Stimulated activated CD4-positive, alpha-beta T cell treated with anti-CD3 and anti-CD28 coated beads, Interleukin-1b, Interleukin-23, amount 100 ng/mL, for 24 hours (primary cell): ENCODE results near the gene ARL4D.
"Not testable (repeated sequence)": the region's sequence is repeated elsewhere in the genome, so short reads cannot be mapped to it uniquely, and the experiment has no call there.

Experiments
- DNase-seq, 4 experiments: peaks; one replicate each; pipeline ENCODE4 v3.0.0-alpha.2; 2020; ENCODE audit warnings: low read depth in 4 of 4, low spot score in 1 of 4

The ARL4D gene, protein sequence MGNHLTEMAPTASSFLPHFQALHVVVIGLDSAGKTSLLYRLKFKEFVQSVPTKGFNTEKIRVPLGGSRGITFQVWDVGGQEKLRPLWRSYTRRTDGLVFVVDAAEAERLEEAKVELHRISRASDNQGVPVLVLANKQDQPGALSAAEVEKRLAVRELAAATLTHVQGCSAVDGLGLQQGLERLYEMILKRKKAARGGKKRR

DNA sequence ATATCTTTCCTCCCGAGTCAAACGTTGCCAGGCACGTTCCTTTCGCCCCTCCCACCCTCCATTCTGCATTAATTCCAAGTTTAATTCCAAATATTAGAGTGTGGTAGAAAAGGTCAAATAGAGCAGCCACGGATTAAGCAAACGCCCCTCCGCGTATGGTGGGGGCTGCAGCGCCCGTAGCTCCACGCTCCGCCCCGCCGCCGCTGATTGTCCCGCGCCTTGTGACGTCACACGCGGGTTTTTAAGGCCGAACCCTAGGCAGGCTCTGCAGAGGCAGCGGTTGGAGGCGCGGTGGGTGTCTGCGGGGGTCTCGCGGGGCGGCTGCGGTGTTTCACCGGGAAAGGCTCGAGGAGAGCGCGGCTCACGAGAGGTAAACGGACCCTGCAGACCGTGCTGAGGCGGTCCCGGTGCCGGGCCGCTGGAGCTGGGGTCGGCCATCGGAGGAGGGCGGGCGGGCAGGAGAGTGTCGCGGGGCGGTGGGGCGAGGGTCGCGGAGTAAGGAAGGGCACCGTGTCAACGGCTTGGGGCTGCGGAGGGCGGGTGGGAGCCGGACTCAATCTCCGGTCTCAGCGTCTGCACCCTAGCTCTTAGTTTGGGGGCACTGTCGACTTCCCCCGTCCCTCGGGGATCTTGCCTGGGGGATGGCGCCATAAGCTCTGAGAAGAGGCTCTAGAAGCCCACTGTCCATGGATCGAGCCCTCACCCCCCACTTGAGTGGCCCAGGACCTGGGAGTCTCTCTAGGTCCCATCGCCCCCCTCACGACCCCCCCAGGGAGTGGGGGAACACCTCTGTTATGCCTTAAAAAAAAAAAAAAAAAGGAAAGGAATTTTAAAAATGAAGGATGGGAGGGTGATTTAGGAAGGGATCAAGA is at the start of gene ARL4D:
ARL4D (plus strand) TSS at position 270 of the 872 bp plus-strand sequence. CDS start 740 bp downstream, outside the sequence.
- DNase-seq = peak; percentile 63 to 75 (median 71)

DNA sequence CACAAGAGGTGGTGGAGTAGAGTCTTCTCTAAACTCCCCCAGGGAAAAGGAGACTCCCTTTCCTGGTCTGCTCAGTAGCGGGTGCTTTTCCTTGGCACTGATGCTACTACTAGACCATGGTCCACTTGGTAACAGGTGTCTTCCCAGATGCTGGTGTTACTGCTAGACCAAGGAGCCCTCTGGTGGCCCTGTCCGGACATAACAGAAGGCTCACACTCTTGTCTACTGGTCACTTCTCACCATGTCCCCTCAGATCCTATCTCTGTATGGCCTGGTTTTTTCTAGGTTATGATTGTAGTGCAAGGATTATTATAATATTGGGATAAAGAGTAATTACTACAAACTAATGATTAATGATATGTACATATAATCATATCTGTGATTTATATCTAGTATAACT is 49.7 kb upstream of the ARL4D start:
- DNase-seq = no peak

DNA sequence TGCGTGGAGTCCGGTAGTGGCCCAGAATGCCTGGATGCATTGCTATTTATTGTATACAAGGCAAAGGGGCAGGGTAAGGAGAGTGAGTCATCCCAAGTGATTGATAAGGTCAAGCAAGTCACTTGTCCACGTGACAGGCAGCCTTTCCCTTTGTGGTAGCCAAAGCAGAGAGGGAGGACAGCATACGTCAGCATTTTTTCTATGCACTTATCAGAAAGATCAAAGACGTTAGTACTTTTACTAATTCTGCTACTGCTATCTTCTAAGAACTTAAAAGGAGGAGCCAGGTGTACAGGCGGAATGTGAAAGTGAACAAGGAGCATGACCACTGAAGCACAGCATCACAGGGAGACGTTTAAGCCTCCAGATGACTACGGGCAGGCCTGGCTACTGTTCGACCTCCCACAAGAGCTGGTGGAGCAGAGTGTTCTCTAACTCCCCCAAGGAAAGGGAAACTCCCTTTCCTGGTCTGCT is 47.9 kb upstream of the ARL4D start:
- no peak for DNase-seq

DNA sequence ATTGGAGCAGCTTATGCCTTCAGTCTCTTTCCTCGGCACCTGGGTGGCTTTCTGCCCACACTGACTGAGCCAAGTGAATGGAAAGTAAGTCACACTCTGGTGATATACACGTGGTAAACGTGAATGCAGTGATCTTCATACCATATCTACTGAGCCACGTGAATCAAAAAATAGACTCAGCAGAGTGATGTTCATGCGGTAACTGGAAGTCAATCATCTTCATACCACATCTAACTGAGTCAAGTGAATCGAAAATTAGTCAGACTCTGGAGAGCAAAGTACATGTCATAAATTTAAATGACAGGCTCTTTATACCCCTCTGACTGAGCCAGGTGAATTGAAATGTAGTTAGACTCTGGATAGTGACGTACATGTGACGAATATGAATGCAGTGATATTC is 47.1 kb upstream of the ARL4D start:
- no peak for DNase-seq

GRCh38 chr17:43352579-43353331 is 46.0 kb upstream of the ARL4D start:
- DNase-seq = no peak

DNA sequence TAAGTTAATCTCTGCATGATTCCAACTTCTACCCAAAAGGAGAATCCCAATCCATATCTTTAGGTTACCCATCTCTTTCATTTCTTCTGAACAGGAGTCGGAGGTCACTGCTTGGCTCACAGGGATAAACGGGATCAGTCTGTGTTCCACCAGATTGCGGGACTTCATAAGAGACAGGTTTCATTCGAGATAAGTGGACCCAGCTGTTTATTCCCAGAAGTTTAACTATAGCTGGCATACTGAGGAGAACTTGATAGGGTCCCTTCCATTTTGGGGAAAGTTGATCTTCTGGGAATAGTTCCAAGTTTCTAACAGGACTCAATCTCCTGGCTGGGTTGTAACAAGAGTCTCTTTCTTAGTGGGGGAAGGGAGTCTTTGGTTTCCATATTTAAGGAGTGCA is 45.4 kb upstream of the ARL4D start:
- no peak for DNase-seq

- DNase-seq = no peak
Observed at GRCh38 chr17:43354371-43354770, 44.4 kb upstream of the ARL4D start.

DNA sequence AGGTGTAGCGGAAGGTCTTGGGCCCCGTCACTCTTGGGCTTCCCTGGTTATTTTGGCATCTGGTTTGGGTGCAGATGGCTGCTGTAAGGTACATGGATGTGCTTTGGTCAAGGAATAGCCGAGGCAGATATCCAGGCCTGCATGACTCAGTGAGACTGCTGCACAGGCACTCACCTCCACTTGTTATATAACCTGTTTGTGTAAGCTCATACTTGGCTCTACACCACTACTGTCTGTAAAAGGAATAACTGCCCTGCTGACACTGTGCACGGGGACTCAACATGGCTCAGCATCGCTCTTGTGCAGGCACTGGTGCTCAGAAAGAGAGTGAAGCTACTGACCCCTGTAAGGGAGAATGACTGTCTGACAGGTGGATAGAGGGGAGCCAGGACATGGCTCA is 42.3 kb upstream of the ARL4D start:
- no peak for DNase-seq

GRCh38 chr17:43356999-43357398 is 41.8 kb upstream of the ARL4D start:
- no peak for DNase-seq

GRCh38 chr17:43359469-43360110 is 39.2 kb upstream of the ARL4D start:
- no peak for DNase-seq

- DNase-seq = peak in 3 of 4 experiments; percentile 36 to 68 (median 51)
Observed at GRCh38 chr17:43360376-43360738, 38.4 kb upstream of the ARL4D start.

- DNase-seq = peak; percentile 81 to 90 (median 83)
Observed at GRCh38 chr17:43360739-43361505, 37.9 kb upstream of the ARL4D start.

DNA sequence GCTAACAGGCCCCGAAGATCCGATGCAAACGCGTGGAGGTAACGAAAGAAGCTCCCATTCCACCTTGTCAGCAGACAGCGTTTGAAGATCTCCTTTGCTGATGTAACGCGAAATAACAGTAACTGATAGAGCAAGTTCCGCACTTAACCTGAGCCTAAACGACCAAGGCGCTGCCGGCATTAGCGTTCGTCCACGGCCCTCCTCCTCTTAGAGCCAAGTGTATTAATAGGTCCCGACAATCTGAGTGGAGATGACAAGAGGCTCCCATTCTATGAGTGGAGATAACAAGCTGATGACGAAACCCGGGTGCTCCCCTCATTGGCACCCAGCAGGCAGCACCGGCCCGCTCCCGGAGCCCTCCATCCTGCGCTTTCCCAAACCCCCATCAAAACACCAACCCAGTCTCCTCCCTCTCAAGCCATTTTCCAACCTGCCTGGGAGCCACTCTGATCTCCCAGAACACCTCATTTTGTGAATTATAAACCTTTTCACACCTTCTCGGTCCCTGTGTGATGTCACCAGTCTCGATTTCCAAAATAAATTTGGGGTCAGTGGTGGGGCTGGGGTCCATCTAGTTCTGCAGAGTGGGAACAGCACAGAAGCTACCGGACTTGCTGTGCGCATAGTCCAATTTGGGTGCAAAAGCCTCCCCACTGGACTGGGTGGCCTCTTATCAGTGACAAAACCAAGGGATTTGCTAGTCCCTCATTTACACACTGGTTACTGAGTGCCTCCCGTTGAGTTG is 35.4 kb upstream of the ARL4D start:
- DNase-seq = no peak

GRCh38 chr17:43363926-43364285 is 34.9 kb upstream of the ARL4D start:
- DNase-seq = no peak

GRCh38 chr17:43365356-43365755 is 33.4 kb upstream of the ARL4D start:
- no peak for DNase-seq

GRCh38 chr17:43365921-43366320 is 32.9 kb upstream of the ARL4D start:
- not testable (repeated sequence) for DNase-seq

DNA sequence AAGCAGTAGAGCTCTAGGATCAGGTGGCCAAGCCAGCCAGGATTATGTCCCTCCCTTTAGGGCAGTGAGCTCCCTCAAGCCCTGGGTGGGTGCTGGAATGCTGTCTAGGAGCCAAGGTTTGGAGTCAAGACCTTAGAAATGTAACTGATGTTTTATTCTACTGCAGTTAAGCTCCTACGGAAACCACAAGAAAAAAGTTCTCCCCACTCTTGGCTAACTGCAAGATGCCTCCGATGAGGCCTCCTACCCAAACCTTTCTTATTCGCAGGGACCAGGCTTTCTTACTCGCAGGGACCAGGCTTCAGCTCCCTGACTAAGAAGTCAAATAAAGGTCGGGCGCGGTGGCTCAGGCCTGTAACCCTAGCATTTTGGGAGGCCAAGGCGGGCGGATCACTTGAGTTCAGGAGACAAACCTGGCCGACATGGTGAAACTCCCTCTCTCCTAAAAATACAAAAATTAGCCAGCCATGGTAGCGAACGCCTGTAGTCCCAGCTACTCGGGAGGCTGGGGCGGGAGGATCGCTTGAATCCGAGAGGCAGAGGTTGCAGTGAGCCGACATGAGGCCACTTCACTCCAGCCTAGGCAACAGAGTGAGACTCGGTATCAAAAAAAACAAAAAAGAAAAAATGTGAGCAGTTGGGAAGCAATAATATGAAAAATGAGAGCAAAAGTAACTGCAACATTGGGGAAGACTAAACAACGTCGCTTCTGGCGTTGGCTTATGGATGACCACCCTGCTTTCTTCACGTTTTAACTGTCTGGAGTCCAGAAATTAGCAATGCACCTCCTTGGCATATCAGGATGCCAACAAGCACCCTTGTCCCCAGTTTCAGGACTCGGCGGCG is 31.7 kb upstream of the ARL4D start:
- DNase-seq = no peak

DNA sequence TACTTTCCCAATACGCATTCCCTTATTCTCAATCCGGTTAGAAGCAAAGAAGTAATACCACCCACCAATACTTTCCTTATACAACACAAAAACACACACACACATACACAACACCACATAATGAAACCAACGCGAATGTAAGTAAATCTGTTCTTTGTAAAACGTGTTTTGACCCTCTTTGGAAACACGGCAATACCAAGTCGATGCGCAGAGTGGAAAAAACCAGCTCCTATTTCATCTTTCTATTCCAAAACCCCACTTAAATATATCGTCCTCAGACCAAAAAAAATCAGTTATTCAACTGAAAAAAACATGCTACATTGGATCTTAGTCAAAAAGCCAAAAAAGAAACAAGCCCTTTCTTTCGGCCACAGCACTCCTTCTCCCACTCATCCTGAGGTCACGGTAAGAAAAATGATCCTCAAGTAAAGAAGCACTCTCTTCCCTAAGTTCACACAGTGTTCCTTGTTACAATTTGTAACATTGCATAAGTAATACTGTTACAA is 31.0 kb upstream of the ARL4D start:
- peak in 1 of 4 experiments; percentile 21 for DNase-seq
